GM23338 (cell line): Measurements from ENCODE around the gene HECTD1. TPM values are rescaled to one million over a fixed set of nuclear protein-coding genes. Genes with fewer than 3 reads are reported as not detected.
"Not testable (repeated sequence)": the region's sequence is repeated elsewhere in the genome, so short reads cannot be mapped to it uniquely, and the experiment has no call there.

ENCODE experiments used
- ATAC-seq: fragments of 200-7000 bp; cut with Tn5 transposase; 3 replicates; pipeline ENCODE4 v1.9.1; 2020
- DNase-seq: peaks from one replicate; pipeline ENCODE4 v3.0.0-alpha.2; 2015; ENCODE audit warnings: low spot score
- H2AFZ ChIP-seq: fragments of 200-600 bp; sonication (generic); 2 replicates; pipeline ENCODE4 v1.8.0; 2016; ENCODE audit warnings: antibody characterized with exemption, mild to moderate bottlenecking, moderate library complexity
- H3F3A ChIP-seq: fragments of 200-600 bp; sonication (generic); replicated peaks from 2 replicates; pipeline ENCODE4 v1.8.0; 2017; ENCODE audit warnings: antibody characterized with exemption, mixed run types, low read depth
- H3K27ac ChIP-seq: fragments of 200-600 bp; sonication (generic); 2 replicates; pipeline ENCODE4 v1.6.1; 2016; ENCODE audit warnings: low read depth
- H3K27me3 ChIP-seq: fragments of 200-600 bp; sonication (generic); 2 replicates; pipeline ENCODE4 v1.8.0; 2016; ENCODE audit warnings: mild to moderate bottlenecking, mixed run types, moderate library complexity; ENCODE audit not compliant: insufficient read depth
- H3K36me3 ChIP-seq: fragments of 200-600 bp; sonication (generic); 2 replicates; pipeline ENCODE4 v1.8.0; 2016; ENCODE audit warnings: mild to moderate bottlenecking; ENCODE audit not compliant: insufficient read depth
- H3K4me1 ChIP-seq: fragments of 200-600 bp; sonication (generic); 2 replicates; pipeline ENCODE4 v1.8.0; 2016; ENCODE audit warnings: mild to moderate bottlenecking, moderate library complexity; ENCODE audit not compliant: insufficient read depth
- H3K4me2 ChIP-seq: fragments of 200-600 bp; sonication (generic); 2 replicates; pipeline ENCODE4 v1.7.1; 2017; ENCODE audit warnings: mixed run types
- H3K4me3 ChIP-seq: fragments of 200-600 bp; sonication (generic); 2 replicates; pipeline ENCODE4 v1.6.1; 2016; ENCODE audit warnings: mixed run types
- H3K79me2 ChIP-seq: fragments of 200-600 bp; sonication (generic); replicated peaks from 2 replicates; pipeline ENCODE4 v1.8.0; 2017; ENCODE audit warnings: mild to moderate bottlenecking; ENCODE audit not compliant: insufficient read depth
- H3K9me2 ChIP-seq: fragments of 200-600 bp; sonication (generic); 2 replicates; pipeline ENCODE4 v1.8.0; 2017; ENCODE audit not compliant: insufficient read depth
- H4K20me1 ChIP-seq: fragments of 200-600 bp; sonication (generic); replicated peaks from 2 replicates; pipeline ENCODE4 v1.8.0; 2017; ENCODE audit warnings: mild to moderate bottlenecking; ENCODE audit not compliant: insufficient read depth
- H3K27ac Mint-ChIP-seq: 2 replicates; pipeline ENCODE4 v1.8.0; 2020; ENCODE audit warnings: inconsistent platforms, mild to moderate bottlenecking, moderate library complexity, mixed read lengths
- H3K27me3 Mint-ChIP-seq: 3 replicates; pipeline ENCODE4 v1.8.0; 2022; ENCODE audit warnings: low read depth, mild to moderate bottlenecking, moderate library complexity, mixed read lengths, inconsistent platforms; ENCODE audit not compliant: insufficient read depth, poor library complexity
- H3K36me3 Mint-ChIP-seq: 3 replicates; pipeline ENCODE4 v1.8.0; 2021; ENCODE audit warnings: low read depth, mild to moderate bottlenecking, inconsistent platforms, moderate library complexity, mixed read lengths
- H3K4me1 Mint-ChIP-seq: 3 replicates; pipeline ENCODE4 v1.8.0; 2020; ENCODE audit warnings: mild to moderate bottlenecking, inconsistent platforms, mixed read lengths
- H3K4me3 Mint-ChIP-seq: 3 replicates; pipeline ENCODE4 v1.8.0; 2021; ENCODE audit warnings: moderate library complexity, mild to moderate bottlenecking, inconsistent platforms, mixed read lengths
- H3K9me3 Mint-ChIP-seq: 3 replicates; pipeline ENCODE4 v1.8.0; 2020; ENCODE audit warnings: moderate library complexity, mild to moderate bottlenecking, inconsistent platforms, mixed read lengths
- CREB1 ChIP-seq: fragments of 250-450 bp; sonication (Bioruptor Pico); IDR thresholded peaks from 2 replicates; pipeline ENCODE4 v1.5.0; 2020; ENCODE audit warnings: low read depth, mild to moderate bottlenecking, moderate library complexity
- CTCF ChIP-seq, 2 experiments: fragments of 200-600 bp in 1 of 2; sonication (generic) in 1 of 2; conservative IDR thresholded peaks; 2 replicates each; pipeline versions ENCODE4 v1.5.1 to v1.6.1; 2016 to 2017; ENCODE audit warnings: antibody characterized with exemption in 2 of 2, low read depth in 2 of 2, mild to moderate bottlenecking in 2 of 2, moderate library complexity in 1 of 2
- ETS1 ChIP-seq: IDR thresholded peaks from 2 replicates; pipeline ENCODE4 v1.6.1; 2016; ENCODE audit warnings: antibody characterized with exemption
- EZH2phosphoT487 ChIP-seq: fragments of 200-600 bp; sonication (generic); IDR thresholded peaks from one replicate; pipeline ENCODE4 v1.8.1; 2018; ENCODE audit warnings: antibody characterized with exemption; ENCODE audit not compliant: unreplicated experiment
- JUNB ChIP-seq: IDR thresholded peaks from one replicate; pipeline ENCODE4 v1.6.1; 2016; ENCODE audit warnings: antibody characterized with exemption; ENCODE audit not compliant: unreplicated experiment
- POLR2AphosphoS5 ChIP-seq: IDR thresholded peaks from 2 replicates; pipeline ENCODE4 v1.6.1; 2016; ENCODE audit warnings: antibody characterized with exemption, low read depth
- REST ChIP-seq: IDR thresholded peaks from one replicate; pipeline ENCODE4 v1.6.1; 2018; ENCODE audit warnings: antibody characterized with exemption; ENCODE audit not compliant: unreplicated experiment
- ZNF114 ChIP-seq: fragments of 250-450 bp; sonication (Bioruptor Pico); IDR thresholded peaks from 2 replicates; pipeline ENCODE4 v1.5.0; 2020; ENCODE audit warnings: mild to moderate bottlenecking, moderate library complexity
- ZNF462 ChIP-seq: fragments of 250-450 bp; sonication (Bioruptor Pico); IDR thresholded peaks from 2 replicates; pipeline ENCODE4 v1.5.0; 2020; ENCODE audit warnings: mild to moderate bottlenecking, moderate library complexity
- polyA plus RNA-seq: library from polyadenylated mRNA; unstranded; fragments of >200 nt; fragmentation: Nextera tagmentation; extraction: Ambion mirVana; gene quantifications from 2 replicates; pipeline ENCODE4 v1.2.1, GENCODE V29; 2016
- total RNA-seq: library from RNA; depleted of rRNA; stranded (reverse); fragments of >200 nt; shearing (Covaris generic); gene quantifications from 2 replicates; pipeline ENCODE4 v1.2.3, GENCODE V29; 2014

Gene HECTD1
- total and polyA plus RNA-seq, 2 experiments from 2014 or later: 42.1 to 132 TPM

- not testable (repeated sequence) for H3K4me2 ChIP-seq, H3K27me3 ChIP-seq, H3K4me3 ChIP-seq, H2AFZ ChIP-seq, H3K27me3 Mint-ChIP-seq, H3K9me2 ChIP-seq, H3F3A ChIP-seq, H3K4me1 Mint-ChIP-seq, ATAC-seq, H3K27ac Mint-ChIP-seq, H3K36me3 ChIP-seq, H3K27ac ChIP-seq, H3K4me3 Mint-ChIP-seq, H3K9me3 Mint-ChIP-seq, DNase-seq
- peaks cover 17% of the 10 kb centered on the region; the same call in 2 of the 3 replicates for H3K36me3 Mint-ChIP-seq
- H4K20me1 ChIP-seq: peaks cover 21% of the 10 kb centered on the region
- H3K4me1 ChIP-seq: peaks cover 16% of the 10 kb centered on the region
- peaks cover 100% of the 10 kb centered on the region for H3K79me2 ChIP-seq
These were observed 15.0 kb downstream of the HECTD1 start for GRCh38 chr14:31192544-31192943.

- ATAC-seq (no peak), DNase-seq (no peak)
- no peaks in the 10 kb centered on the region for H3K9me2 ChIP-seq
- Mint-ChIP-seq H3K36me3 (peaks cover 24% of the 10 kb centered on the region), H3K4me3 (no peak overlapping the region), H3K27ac (no peak overlapping the region), H3K27me3 (peaks cover 2% of the 10 kb centered on the region), H3K9me3 (no peaks in the 10 kb centered on the region), H3K4me1 (peaks cover 4% of the 10 kb centered on the region)
- 0 out of 2 replicates have a peak, but pooled peaks cover 3% of the 10 kb centered on the region for H3F3A ChIP-seq
- 0 out of 2 replicates have a peak, but pooled peaks cover 3% of the 10 kb centered on the region for H3K36me3 ChIP-seq
- H3K27ac ChIP-seq: no peak overlapping the region
- peaks cover 9% of the 10 kb centered on the region for H3K4me1 ChIP-seq
- no peak overlapping the region for H3K4me3 ChIP-seq
- H3K27me3 ChIP-seq: no peaks in the 10 kb centered on the region
- peaks cover 100% of the 10 kb centered on the region for H3K79me2 ChIP-seq
- no peak overlapping the region for H3K4me2 ChIP-seq
- H2AFZ ChIP-seq: no peak overlapping the region
- H4K20me1 ChIP-seq: peaks cover 24% of the 10 kb centered on the region; the same call in 1 of the 2 replicates
- TF ChIP-seq REST (no peak), ZNF114 (CRISPR knock-in tag) (no peak), ZNF462 (CRISPR knock-in tag) (no peak), JUNB (no peak), EZH2phosphoT487 (no peak), CREB1 (no peak), ETS1 (no peak), CTCF (conservative IDR thresholded peaks at IDR 0.05; ENCODE audit: low read depth in 2 of 2) (no peak), POLR2AphosphoS5 (no peak)
These were observed 16.8 kb downstream of the HECTD1 start for GRCh38 chr14:31190717-31191263.
